ENCODE results near the gene SEMA5A.

The SEMA5A gene

DNA sequence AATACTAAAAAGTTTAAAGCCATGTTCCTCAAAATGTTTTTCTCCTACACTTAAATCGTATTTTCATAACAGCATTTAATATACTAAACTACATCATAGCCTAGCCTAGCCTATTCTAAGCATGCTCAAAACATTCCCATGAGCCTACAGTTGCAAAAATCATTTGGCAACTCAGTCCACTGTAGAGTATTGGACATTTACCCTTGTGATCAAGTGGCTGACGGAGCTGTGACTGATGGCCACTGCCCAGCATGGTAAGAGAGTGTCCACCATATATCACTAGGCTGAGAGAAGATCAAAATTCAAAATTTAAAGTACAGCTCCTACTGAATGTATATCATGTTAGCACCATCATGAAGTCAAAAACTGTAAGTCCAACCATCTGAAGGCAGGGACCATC is 30.9 kb downstream of the SEMA5A start:
- DNase-seq (ENCODE audit: low read depth): no peak

DNA sequence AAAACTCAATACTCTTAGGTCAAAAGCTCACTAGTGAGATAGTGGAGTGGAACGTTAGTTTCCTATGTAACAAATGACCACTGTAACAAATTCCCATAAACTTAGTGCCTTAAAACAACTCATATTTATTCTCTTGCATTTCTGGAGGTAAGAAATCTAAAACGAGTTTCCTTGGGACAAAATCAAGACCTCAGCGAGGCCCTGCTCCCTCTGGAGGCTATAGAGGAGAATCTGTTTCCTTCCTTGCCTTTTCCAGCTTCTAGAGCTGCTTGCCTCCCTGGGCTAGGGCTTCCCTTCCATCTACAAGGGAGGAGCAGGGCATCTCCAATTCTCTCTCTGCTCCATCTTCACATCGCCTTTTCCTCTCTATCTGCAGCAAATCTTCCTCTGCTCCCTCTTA is 32.0 kb downstream of the SEMA5A start:
- DNase-seq (ENCODE audit: low read depth): peak; percentile 66

DNA sequence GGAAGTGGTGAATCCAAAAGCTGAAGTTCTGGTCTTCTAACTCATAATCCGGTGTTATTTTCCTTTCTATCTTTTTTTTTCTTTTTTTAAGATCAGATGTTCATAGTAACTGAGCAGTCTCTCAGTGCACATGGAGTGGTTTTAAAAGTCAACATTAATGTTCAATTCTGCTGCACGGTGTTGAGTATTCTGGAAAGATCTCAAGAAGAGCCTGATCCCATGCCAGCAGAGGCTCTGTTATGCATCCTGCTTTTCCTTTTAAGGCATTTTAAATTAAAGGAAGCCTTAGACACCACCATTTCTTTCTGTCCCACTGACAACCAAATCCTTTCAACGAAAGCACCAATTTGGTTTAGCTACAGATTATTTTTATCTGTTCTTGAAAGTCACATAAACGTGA is 33.4 kb downstream of the SEMA5A start:
- no peak for DNase-seq (ENCODE audit: low read depth)

DNA sequence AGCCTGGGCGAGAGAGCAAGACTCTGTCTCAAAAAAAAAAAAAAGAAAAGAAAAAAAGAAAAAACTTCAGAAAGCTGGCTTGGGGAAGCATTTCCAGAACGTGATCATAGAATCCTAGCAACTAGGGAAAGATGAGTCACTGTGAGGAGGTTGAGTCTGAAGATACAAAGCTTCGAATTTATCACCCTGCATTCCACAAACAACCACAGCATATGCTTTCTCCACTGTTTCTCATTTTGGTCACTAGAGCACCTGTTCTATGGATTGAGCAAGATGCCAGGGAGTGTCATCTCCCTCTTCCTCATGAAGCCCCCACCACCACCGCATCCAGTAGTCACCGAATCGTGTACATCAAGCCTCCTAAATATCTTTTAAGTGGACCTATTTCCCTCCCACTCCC is 37.9 kb downstream of the SEMA5A start:
- DNase-seq (ENCODE audit: low read depth): peak; percentile 70

DNA sequence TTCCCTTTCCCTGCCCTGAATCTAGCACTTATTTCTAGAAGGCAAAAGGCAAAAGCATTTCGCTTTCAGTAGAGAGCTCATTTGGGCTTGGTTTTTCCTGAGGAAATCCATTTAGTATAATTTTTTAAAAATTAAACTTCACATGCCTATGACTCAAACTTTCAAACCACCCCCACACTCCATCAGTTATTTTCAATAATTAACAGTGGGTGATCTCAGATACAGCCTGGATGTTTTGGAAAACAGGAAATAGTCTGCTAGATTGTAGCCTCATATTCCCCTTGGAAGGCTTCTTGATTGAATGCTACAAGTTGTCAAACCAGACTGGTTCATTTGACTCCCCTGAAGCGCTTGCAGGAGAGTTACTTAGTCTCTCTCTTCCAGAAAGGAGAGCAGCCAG is 40.6 kb downstream of the SEMA5A start:
- no peak for DNase-seq (ENCODE audit: low read depth)

DNA sequence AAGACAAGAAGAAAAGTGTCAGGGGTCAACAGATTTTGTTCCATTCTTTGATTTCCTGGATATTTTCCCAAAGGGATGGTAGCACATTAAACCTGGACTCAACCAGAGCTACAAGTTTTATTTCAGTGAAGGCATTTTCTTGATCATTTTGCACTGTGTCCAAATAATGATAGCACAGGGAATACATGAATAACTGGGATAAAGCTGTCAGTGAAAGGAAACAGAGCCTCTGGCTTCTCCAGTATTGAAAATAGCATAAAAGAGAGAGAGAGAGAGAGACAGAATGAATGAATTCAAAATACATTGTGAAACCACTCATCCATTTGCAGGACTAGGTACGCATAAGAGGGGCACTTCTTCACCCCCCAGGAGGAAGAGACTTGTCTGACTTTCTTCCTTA is 43.0 kb downstream of the SEMA5A start:
- DNase-seq (ENCODE audit: low read depth): no peak

DNA sequence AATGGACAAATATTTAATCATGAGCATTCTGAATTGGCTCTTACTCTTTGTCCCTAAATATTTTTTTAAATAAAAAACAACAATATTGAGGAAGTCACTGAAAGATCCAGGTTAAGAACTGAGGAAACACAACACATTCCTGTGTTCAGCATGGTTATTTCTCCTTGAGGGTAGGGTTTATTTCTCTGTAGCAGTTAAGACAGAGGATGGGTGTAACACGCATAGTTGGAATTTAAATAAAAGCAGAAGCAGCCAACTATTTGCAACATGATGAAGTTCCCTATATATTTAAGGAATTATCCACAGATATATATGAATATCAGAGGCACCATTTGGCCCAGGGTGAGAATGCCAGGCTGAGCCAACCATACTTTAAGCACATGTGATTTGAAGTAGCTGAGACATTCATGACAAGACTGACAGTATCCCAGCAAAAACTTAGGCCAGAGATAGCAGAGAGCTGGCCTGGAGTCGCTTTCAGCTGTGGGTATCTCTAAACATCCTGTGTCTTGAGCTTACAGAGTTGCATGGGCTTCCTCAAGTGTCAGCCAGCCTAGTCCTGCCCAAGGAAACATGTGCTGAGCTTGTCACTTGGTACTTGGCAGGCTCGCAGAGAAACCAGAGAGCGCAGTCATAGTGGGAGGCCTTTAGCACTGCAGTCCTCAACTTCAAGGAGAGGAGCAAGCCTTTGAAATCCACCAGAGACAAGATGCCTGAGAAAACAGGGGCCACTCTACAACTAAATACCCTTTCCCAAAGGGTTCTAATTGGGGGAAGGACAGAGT is 43.6 kb downstream of the SEMA5A start:
- DNase-seq (ENCODE audit: low read depth): no peak

DNA sequence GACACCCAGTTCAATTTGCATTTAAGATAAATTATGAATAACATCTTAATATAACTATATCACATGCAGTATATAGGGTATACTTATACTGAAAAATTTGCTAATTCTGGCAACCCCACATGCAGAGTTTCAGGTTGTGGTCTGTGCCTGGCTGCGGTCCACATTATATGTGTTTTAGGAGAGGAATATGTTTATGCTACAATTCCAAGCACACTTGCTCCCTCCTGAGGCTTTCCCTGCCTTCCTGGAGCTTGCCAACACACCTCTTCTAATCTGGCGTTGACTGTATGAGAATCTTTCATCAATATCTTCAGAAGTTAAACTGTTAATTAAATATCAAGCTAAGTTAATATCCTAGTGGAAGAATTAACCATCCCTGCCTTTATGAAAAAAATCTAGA is 45.2 kb downstream of the SEMA5A start:
- no peak for DNase-seq (ENCODE audit: low read depth)

DNA sequence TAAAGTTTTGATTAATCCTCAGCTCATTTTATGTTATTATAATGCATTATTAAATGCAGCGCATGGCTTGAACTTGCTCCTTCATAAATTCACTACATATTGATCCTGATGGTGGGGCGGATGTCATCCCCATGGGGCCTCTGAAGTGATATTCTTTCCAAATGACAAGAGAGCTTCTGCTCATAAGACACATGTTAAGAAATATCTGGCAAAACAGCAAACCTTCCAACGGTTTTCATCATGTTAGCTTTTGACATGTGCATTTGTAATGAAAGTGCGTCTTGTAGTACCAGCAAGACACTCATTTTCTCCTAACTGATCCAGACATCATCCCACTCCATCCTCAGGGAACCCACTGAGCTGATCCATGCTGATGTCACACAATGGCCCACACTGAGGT is 45.7 kb downstream of the SEMA5A start:
- no peak for DNase-seq (ENCODE audit: low read depth)

DNA sequence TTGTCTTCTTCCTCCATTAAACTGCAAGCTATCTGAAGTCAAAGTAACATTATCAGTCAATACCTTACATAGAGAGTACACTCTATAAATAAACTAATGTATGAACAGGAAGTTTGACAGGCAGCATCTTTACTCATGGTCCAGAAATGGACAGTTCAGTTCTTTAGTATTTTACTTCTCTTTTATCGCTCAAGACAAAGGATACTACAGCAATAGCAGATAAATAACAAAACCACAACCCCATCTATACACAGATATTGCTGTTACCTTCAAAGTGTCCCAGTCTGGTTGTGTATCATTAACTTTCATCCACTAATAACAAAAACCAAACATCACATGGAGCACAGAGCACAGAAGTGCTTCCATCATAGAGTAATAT is 46.4 kb downstream of the SEMA5A start:
- DNase-seq (ENCODE audit: low read depth): no peak

DNA sequence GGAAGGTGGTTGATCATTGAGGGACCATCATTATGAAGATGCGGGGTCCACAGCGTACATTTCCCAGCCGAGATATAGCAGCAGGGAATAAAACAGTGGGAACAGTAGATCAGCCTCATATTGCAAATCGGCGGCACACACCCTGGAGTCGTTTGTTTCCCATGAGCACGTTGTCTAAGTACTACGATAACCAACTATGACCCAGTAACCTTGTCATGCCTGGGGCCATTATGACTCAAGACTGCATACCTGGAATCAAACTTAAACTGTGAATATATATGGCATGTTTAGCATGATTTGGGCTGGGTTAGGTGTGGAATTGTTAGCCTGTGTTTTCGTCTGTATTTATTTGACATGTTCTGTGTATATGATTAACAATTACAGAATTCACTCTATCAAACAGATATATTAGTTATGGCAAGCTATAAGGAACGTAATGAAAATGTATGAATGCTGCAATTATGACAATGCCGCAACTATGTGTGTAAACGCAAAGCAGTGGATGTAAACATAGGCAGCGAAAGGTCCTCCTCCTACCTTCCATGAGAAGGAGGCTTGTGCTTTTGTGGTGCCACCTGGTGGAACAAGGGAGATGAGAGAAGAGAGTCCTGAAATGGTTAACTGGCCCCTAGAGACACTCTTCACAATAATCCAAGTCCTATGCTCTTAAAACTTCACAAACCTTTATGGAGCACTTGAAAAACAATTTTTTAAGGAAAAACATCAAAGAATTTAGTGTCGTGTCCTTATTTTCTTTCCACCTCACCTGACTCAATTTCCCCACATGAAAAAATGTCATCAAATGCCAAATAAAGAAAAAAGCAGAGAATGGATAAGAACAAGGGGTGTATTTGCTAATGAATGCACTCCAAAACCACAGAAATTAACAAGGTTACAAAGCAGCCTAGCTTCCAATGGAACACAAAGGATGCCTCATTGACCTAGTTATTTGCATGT is 47.1 kb downstream of the SEMA5A start:
- DNase-seq (ENCODE audit: low read depth): peak; percentile 72

DNA sequence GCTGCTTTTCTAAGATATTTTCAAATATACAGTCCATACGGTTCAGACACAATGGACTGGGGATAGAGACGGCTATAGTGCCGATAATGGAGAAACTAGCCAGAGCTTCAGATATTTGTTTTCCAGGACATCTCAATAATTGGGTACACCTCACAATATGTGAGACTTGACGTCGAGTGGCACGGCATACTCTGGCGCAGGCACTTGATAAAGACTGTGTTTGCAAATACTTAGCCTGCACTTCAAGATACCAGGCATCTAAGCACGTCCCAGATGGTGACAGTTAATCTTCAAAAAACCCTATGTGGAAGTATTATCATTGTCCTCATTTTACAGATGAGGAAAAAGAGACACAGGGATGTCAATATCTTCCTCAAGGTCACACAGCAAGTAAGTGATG is 48.5 kb downstream of the SEMA5A start:
- no peak for DNase-seq (ENCODE audit: low read depth)

DNA sequence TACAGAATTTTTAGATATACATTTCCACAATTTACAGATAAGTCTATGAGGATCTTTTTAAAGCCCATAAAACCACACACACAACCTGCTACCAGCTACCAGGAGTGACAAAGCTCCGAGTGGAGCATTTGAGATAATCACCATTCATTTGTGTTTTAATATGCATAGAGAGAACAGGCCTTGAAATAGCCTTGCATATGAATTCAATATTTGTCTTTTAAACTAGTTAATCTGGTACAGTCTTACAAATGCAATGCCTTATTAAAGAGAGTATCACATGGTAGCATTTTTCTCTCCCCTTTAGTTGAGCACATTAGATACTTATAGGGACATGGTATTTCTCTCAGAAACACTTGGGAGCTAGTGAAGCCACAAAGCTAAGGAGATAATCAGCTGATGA is 49.1 kb downstream of the SEMA5A start:
- DNase-seq (ENCODE audit: low read depth): no peak

DNA sequence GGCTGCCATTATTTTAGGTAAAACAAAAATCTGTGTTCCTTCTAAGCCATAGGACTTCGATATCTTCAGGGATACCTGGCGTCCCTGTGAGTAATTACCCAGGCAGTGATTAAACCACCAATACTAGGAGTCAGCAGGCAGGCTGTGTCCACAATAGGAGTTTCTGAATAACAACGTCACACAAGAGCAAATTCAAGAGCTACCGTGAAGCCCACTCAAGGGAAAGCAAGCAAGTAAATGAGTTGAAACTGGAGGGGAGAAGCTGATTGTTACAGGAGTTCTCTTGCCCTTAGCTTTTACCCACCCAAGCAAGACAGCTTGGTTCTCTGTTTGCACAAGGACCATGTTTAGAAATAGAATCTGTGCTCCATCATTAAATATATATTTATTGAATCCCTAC is 50.8 kb downstream of the SEMA5A start:
- DNase-seq (ENCODE audit: low read depth): no peak

DNA sequence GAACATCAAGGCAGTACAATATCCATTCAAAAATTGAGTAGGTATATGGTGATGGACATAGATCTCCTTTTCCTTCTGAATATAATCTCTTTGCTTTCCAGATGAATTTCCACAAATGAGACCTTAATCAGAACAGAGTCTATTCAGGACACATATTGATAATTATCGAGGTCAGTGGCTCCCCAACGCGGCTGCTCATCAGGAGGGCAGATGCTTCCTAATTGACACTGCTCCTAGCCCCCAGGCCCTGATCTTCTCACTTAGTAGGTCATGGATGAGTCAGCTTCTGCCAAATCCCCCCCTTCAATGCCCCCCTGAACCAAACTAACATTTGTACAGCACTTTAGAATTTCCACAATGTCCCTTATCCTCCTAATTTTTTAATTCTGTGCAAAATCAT is 51.6 kb downstream of the SEMA5A start:
- DNase-seq (ENCODE audit: low read depth): no peak

DNA sequence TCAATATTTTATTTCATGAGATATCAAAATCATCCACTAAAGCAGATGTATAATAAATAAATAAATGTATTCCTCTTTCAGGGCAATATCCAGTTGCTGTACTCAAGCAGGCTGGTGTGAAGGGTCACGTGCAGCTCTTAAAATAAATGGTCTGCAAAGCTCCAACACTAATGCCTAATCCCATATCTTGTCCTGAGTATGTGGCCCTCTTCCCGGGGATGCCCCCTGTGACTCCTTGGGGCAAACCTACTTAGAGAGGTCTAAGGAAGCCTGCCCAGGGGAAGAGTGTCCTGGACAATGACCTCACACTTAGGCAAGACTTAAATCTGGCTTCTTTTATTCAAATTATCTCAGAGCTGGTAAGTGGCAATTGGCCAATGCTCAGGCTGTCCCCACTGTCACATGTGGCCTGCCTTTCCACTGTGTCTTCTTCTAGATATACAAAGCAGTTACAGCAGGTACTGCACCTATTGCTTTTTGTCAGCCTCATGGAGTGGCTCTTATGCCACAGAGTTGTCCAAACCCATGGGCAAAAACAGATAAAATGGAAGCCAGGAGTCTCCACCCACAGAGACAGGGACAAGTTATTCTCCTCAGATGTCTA is 55.3 kb downstream of the SEMA5A start:
- no peak for DNase-seq (ENCODE audit: low read depth)

DNA sequence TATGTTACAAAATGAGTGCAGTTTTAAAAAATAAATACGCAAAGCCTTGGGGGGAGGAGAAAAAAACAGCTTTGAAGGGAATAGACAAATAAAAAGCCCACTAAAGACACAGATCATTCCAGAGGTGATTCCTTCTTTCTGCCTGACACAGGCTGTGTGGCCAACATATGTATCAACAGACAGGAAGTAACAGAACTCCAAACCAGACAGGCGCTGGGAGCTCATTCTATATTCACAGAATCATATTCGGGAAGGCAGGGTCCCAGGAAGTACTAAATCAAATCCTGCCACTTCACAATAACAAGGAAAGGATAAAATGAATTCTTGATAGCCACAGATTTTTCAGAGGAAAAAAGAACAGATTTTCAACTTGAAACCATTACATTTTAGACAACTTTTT is 62.1 kb downstream of the SEMA5A start:
- DNase-seq (ENCODE audit: low read depth): peak; percentile 84

DNA sequence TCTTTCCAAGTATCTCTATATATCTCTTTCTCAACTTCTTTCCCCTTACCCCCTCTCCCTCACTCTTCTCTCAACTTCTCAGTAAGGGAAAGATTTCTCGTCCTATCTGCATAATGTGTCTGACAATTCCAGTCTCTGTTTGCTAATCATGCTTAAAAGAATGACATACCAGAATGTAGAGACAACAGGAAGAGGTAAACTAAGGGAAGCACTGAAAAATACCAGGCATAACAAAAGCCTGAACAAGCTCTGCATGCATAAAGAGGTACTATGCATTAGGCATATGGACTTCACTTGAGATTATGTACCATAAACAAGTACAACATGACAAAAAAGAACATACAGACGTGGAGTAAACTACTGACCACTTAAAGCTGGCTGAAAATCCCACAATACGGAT is 62.6 kb downstream of the SEMA5A start:
- DNase-seq (ENCODE audit: low read depth): peak; percentile 84

DNA sequence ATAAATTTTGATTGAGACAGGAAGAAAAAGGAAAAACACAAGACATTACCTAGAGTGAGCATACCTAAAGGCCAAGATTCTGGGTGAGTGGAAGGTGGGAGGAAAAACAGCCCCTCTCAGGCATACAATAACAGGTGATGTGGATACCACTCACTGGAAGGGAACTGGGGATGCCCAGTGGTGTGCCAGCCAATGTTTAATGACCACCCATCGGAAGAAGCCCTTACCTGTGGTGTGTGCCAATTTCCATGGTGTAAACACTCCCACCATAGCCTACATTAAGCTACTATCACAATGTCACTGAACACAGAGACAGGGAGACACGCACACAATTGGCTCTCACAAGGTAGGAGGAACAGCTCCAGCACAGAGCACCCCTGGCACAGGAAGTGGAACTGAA is 63.5 kb downstream of the SEMA5A start:
- no peak for DNase-seq (ENCODE audit: low read depth)

DNA sequence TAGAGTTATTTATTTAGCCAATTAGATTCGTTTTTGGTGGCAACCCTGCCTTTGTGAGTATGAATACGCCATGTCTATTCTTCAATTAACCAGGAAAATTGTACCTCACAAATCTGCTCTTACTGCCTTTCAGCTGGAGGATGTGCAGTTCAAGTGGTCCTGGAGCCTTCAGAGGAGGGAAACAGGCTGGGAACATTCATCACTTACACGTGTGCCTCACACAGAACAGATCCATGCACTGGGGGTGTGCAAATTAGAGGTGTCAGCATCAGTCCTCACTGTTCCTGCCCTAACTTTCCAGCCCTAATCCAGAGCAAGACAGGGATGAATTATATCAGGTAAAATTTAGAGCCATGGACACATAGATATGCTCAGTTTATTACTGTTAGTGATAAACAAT is 65.4 kb downstream of the SEMA5A start:
- no peak for DNase-seq (ENCODE audit: low read depth)

DNA sequence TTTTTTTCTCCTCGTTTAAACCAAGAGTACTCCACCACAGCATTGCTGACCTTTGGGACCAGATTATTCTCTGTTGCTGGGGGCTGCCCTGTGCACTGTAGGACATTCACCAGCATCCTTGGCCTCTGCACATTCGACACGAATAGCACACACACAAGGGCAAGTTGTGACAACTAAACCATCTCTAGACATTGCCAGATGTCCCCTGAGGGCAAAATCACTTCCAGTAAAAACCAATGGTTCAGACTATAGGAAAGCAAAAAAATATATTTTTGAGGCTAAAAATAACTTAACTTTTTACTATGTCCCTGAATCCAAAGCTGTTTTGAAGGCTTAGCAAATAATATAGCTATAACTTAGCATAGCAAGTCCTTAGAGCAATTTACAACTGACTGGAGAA is 65.9 kb downstream of the SEMA5A start:
- peak; percentile 22 for DNase-seq (ENCODE audit: low read depth)

DNA sequence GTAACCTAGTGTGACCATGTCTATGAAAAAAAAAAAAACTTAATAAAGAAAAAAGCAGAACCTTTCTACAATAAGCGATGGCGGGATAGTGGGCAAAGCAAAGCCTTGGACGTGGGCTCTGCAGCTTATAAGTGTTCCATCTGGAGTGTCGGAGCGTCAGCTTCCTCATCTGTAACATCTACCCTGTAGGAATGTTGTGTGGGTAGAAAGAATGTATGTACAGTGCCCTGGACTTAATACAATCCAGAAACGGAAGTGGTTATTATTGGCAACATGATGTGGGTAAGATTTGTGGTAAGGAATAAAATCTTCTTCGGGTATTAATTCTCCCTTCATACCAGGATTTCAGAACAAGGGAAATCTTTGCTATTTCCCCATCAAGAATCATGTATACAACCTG is 66.5 kb downstream of the SEMA5A start:
- peak; percentile 85 for DNase-seq (ENCODE audit: low read depth)

DNA sequence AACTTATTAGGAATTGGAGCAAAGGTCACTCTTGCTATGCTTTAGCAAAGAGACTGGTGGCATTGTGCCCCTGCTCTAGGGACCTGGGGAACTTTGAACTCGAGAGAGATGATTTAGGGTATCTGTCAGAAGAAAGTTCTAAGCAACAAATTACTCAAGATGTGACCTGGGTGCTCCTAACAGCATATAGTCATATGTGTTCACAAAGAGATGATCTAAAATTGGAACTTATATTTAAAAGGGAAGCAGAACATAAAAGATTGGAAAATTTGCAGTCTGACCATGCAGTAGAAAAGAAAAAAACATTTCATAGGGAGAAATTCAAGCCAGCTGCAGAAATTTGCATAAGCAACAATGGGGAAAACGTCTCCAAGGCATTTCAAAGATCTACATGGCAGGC is 68.3 kb downstream of the SEMA5A start:
- DNase-seq (ENCODE audit: low read depth): no peak

Measured in ELR (cell line).